Right lobe of liver (tissue), 4 donors: Measurements from ENCODE around the gene LGALS12.

Experiments
- CTCF ChIP-seq, 4 donors: fragments of 200-600 bp in 3 of 4; fragments of 450-650 bp in 1 of 4; IDR thresholded peaks; one replicate each; pipeline versions ENCODE4 v1.5.1 to v1.8.0; 2016 to 2022; ENCODE audit warnings: antibody characterized with exemption in 4 of 4, mild to moderate bottlenecking in 2 of 4
- POLR2A ChIP-seq: fragments of 450-650 bp; IDR thresholded peaks from one replicate; pipeline ENCODE4 v1.6.1; 2017; ENCODE audit warnings: antibody characterized with exemption, mild to moderate bottlenecking
- donor health status: DM: no; HTN: no; CAD: no.
- donor health status: DM: no; HTN: no; CAD: no.
- donor health status: DM: no; HTN: yes; CAD: no.

- TF ChIP-seq POLR2A, result no peak
- no peak for TF ChIP-seq CTCF (IDR thresholded peaks at IDR 0.05)
These were observed 16.0 kb upstream of the LGALS12 start for GRCh38 chr11:63489879-63490278.
